PC-3 (cell line): ENCODE data around the gene ETV6. TPM values are rescaled to one million over a fixed set of nuclear protein-coding genes. Genes with fewer than 3 reads are reported as not detected.
"Not testable (repeated sequence)": the region's sequence is repeated elsewhere in the genome, so short reads cannot be mapped to it uniquely, and the experiment has no call there.

Experiments used
- ATAC-seq: fragments of 200-7000 bp; cut with Tn5 transposase; 2 replicates; pipeline ENCODE4 v1.9.1; 2020; ENCODE audit warnings: mild to moderate bottlenecking, moderate library complexity
- BruUV-seq: library from RNA; stranded (reverse); fragments of 400-500 nt; replicated peaks from 2 replicates; lab custom pipeline; 2021; lab: Mats Ljungman, UMichigan
- CTCF ChIA-PET: fragments of 300-600 bp; sonication (Branson Sonifier 250); formaldehyde crosslinking; loops from one replicate; lab custom pipeline; 2022; ENCODE audit warnings: antibody characterized with exemption; lab: Charles Lee
- POLR2A ChIA-PET: fragments of 300-600 bp; sonication (Branson Sonifier 250); formaldehyde crosslinking; loops from one replicate; lab custom pipeline; 2022; ENCODE audit warnings: antibody characterized with exemption; ENCODE audit not compliant: unreplicated experiment; lab: Charles Lee
- DNase-seq: peaks from one replicate; pipeline ENCODE4 v3.0.0-alpha.2; 2015
- H2AFZ ChIP-seq: fragments of 300-600 bp; sonication (generic); 2 replicates; pipeline ENCODE4 v1.6.0; 2016; ENCODE audit warnings: antibody characterized with exemption, low read length
- H3F3A ChIP-seq: fragments of 300-600 bp; sonication (generic); one replicate; pipeline ENCODE4 v1.6.0; 2017; ENCODE audit warnings: antibody characterized with exemption, low read length, control low read depth, mild to moderate bottlenecking; ENCODE audit not compliant: unreplicated experiment
- H3K27ac ChIP-seq: fragments of 300-600 bp; sonication (generic); 2 replicates; pipeline ENCODE4 v1.5.1; 2016; ENCODE audit warnings: mild to moderate bottlenecking, low read length
- H3K27me3 ChIP-seq: fragments of 300-600 bp; sonication (generic); 2 replicates; pipeline ENCODE4 v1.6.1; 2016; ENCODE audit warnings: low read length, mixed read lengths
- H3K36me3 ChIP-seq: fragments of 300-600 bp; sonication (generic); 2 replicates; pipeline ENCODE4 v1.6.1; 2016; ENCODE audit warnings: low read depth, mixed run types, low read length, mixed read lengths
- H3K4me1 ChIP-seq: fragments of 300-600 bp; sonication (generic); 2 replicates; pipeline ENCODE4 v1.5.1; 2016; ENCODE audit warnings: low read length; ENCODE audit not compliant: insufficient read depth
- H3K4me2 ChIP-seq: fragments of 300-600 bp; sonication (generic); 2 replicates; pipeline ENCODE4 v1.6.0; 2016; ENCODE audit warnings: low read length
- H3K4me3 ChIP-seq: fragments of 300-600 bp; sonication (generic); 2 replicates; pipeline ENCODE4 v1.5.1; 2016; ENCODE audit warnings: mild to moderate bottlenecking, low read length, mixed read lengths
- H3K79me2 ChIP-seq: fragments of 300-600 bp; sonication (generic); 2 replicates; pipeline ENCODE4 v1.6.1; 2017; ENCODE audit warnings: low read length, mixed read lengths
- H3K9ac ChIP-seq: fragments of 300-600 bp; sonication (generic); 2 replicates; pipeline ENCODE4 v1.6.0; 2016; ENCODE audit warnings: mild to moderate bottlenecking, low read length
- H3K9me2 ChIP-seq: fragments of 300-600 bp; sonication (generic); replicated peaks from 2 replicates; pipeline ENCODE4 v1.6.1; 2016; ENCODE audit warnings: mixed run types, low read length, mixed read lengths
- H3K9me3 ChIP-seq: fragments of 300-600 bp; sonication (generic); 2 replicates; pipeline ENCODE4 v1.6.1; 2016; ENCODE audit warnings: low read length, mixed read lengths
- H4K20me1 ChIP-seq: fragments of 300-600 bp; sonication (generic); 2 replicates; pipeline ENCODE4 v1.6.1; 2016; ENCODE audit warnings: low read length, mixed read lengths
- CTCF ChIP-seq: fragments of 300-600 bp; sonication (generic); conservative IDR thresholded peaks from 2 replicates; pipeline ENCODE4 v1.5.1; 2017; ENCODE audit warnings: antibody characterized with exemption, low read depth, mild to moderate bottlenecking, low read length
- EZH2 ChIP-seq: fragments of 300-600 bp; sonication (generic); IDR thresholded peaks from one replicate; pipeline ENCODE4 v1.6.1; 2017; ENCODE audit warnings: antibody characterized with exemption, mild to moderate bottlenecking, low read length; ENCODE audit not compliant: unreplicated experiment
- EZH2phosphoT487 ChIP-seq: fragments of 300-600 bp; sonication (generic); IDR thresholded peaks from 2 replicates; pipeline ENCODE4 v1.6.1; 2018; ENCODE audit warnings: mild to moderate bottlenecking, antibody characterized with exemption, low read length, borderline replicate concordance
- intact Hi-C: fragments of 100-400 bp; cut with micrococcal nuclease; formaldehyde crosslinking; loops from 2 replicates; pipeline ENCODE4 v1.9.0; 2023
- total RNA-seq: library from RNA; depleted of rRNA; stranded (reverse); fragments of >200 nt; gene quantifications from 2 replicates; pipeline ENCODE4 v1.2.3, GENCODE V29; 2014

ETV6 gene
- total RNA-seq, 1 experiment from 2014 or later, result 5.0 TPM

DNA sequence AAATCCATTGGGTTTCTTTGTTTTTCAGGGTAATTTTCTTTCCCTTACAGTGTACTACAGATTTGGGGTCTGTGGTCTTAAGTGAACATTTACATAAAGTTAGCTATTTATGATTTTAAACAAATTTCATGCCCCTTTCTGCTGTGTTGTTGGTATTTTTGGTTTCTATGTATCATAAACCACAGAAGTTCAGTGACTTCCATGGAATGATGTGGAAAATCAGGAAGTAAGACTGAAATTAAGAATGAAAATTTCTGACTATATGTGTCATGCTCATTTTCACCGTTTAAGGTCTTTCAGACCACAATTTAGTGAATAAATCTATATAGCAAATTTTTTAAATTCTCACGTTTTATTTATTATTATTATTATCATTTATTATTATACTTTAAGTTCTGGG lies 31.7 kb downstream of the ETV6 start:
- Histone ChIP-seq H3K79me2 (no peaks in the 10 kb centered on the region), H3K4me3 (no peak overlapping the region), H4K20me1 (no peaks in the 10 kb centered on the region), H3K9me3 (no peaks in the 10 kb centered on the region), H3K27ac (no peak overlapping the region), H3F3A (no peaks in the 10 kb centered on the region), H3K27me3 (no peaks in the 10 kb centered on the region), H3K4me2 (no peak overlapping the region), H3K4me1 (peaks cover 6% of the 10 kb centered on the region; the same call in 1 of the 2 replicates), H3K9me2 (no peaks in the 10 kb centered on the region), H3K36me3 (no peaks in the 10 kb centered on the region), H3K9ac (no peak overlapping the region), H2AFZ (no peak overlapping the region)
- no peak for DNase-seq
- BruUV-seq, result no TSS peak
- intact Hi-C loops, result no loop called here
- POLR2A ChIA-PET, result no interaction called here
- CTCF ChIA-PET, result no interaction called here
- no peak for TF ChIP-seq EZH2phosphoT487
- no peak for TF ChIP-seq CTCF
- TF ChIP-seq EZH2, result no peak
- no peak for ATAC-seq

- H3K4me2 ChIP-seq, H2AFZ ChIP-seq, H3K27ac ChIP-seq, CTCF ChIA-PET, intact Hi-C loops, H3K9ac ChIP-seq, DNase-seq, H3K9me3 ChIP-seq, H3K9me2 ChIP-seq, ATAC-seq, H4K20me1 ChIP-seq, H3F3A ChIP-seq, H3K36me3 ChIP-seq, H3K27me3 ChIP-seq, H3K79me2 ChIP-seq, H3K4me3 ChIP-seq, BruUV-seq, POLR2A ChIA-PET, H3K4me1 ChIP-seq: not testable (repeated sequence)
These were observed 32.2 kb downstream of the ETV6 start for GRCh38 chr12:11681695-11682094.

GRCh38 chr12:11684393-11684792 lies 34.9 kb downstream of the ETV6 start:
- intact Hi-C loops, result no loop called here
- Histone ChIP-seq H3F3A (no peaks in the 10 kb centered on the region), H3K9me2 (no peaks in the 10 kb centered on the region), H3K4me2 (no peak overlapping the region), H3K27ac (no peak overlapping the region), H3K4me1 (peaks cover 6% of the 10 kb centered on the region; the same call in 1 of the 2 replicates), H3K9me3 (no peaks in the 10 kb centered on the region), H2AFZ (no peak overlapping the region), H4K20me1 (no peaks in the 10 kb centered on the region), H3K36me3 (no peaks in the 10 kb centered on the region), H3K79me2 (no peaks in the 10 kb centered on the region), H3K27me3 (no peaks in the 10 kb centered on the region), H3K9ac (no peak overlapping the region), H3K4me3 (no peak overlapping the region)
- peak; percentile 68 for ATAC-seq
- ChIA-PET CTCF (no interaction called here), POLR2A (no interaction called here)
- no TSS peak for BruUV-seq
- no peak for TF ChIP-seq EZH2phosphoT487
- TF ChIP-seq EZH2, result no peak
- TF ChIP-seq CTCF, result no peak
- DNase-seq, result peak; percentile 28
